ENCODE results near the gene KRT8. TPM values are rescaled to one million over a fixed set of nuclear protein-coding genes. Genes with fewer than 3 reads are reported as not detected.
A peak's percentile ranks its signal among the peaks of the same experiment; 100 is the strongest.

KRT8 gene
- total RNA-seq, 1 donor from 2014 or later: 0.33 TPM

DNA sequence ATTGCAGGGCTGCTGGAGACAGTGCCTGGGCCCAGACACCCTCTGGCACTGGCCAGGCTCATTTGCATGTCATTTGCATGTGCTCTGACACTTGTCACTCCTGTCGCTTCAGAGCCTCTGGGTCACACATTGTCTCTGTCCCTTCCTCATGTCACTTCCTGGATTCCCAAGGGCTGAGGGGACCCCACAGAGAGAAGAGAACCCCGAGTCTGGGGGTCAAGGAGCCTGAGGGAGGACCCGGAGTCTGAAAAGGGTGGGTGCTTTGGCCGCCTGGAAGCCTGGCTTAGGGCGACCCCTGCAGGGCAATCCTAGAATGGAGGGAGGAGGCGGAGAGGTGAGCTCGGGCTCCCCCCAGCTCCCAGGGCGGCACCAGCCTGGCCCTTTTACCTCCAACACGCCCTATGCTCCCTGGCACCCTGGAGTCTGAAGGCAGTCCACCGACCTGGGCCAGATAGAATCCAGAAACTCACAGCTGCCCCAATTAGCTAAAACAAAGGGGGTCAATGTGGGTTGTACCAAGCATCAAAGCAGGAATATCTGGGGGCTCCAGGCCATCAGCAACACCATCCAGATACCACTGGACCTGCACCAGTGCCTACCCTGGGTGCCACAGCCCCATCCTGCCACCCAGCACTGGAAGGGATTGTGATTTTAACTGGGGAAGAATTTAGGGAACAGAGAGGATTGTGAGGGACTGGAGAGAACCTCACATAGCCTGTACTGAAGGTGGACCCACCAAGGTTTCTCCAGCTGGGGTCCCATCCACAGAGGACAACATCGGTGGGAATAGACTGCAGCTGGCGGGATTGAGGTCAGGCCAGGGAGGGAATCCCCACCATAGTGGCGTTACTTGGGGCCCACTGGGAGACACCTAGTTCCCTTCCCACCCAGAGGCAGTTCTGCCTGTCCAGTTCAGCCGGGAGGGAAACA is 34.2 kb downstream of the KRT8 start:
- H3K27ac Mint-ChIP-seq: no peak overlapping the region
- peaks cover 29% of the 10 kb centered on the region for H3K4me1 Mint-ChIP-seq
- CTCF ChIA-PET: interaction anchor here (0.6 to 1.0 kb wide), 3 partner anchors 9 to 501 kb away, joined by 3 to 6 read pairs (median 3); no protein-coding TSS in a partner anchor
- intact Hi-C loops (cut with micrococcal nuclease): loop anchor here (1.0 to 5.0 kb wide), 3 partner anchors 273 to 703 kb away; no protein-coding TSS in a partner anchor
- no peaks in the 10 kb centered on the region for H3K36me3 Mint-ChIP-seq (ENCODE audit: low read depth)
- TF ChIP-seq, protein P1, sequence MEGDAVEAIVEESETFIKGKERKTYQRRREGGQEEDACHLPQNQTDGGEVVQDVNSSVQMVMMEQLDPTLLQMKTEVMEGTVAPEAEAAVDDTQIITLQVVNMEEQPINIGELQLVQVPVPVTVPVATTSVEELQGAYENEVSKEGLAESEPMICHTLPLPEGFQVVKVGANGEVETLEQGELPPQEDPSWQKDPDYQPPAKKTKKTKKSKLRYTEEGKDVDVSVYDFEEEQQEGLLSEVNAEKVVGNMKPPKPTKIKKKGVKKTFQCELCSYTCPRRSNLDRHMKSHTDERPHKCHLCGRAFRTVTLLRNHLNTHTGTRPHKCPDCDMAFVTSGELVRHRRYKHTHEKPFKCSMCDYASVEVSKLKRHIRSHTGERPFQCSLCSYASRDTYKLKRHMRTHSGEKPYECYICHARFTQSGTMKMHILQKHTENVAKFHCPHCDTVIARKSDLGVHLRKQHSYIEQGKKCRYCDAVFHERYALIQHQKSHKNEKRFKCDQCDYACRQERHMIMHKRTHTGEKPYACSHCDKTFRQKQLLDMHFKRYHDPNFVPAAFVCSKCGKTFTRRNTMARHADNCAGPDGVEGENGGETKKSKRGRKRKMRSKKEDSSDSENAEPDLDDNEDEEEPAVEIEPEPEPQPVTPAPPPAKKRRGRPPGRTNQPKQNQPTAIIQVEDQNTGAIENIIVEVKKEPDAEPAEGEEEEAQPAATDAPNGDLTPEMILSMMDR (IDR thresholded peaks at IDR 0.05): no peak
- H3K4me3 Mint-ChIP-seq: peak overlapping the region; percentile 24
- H3K9me3 Mint-ChIP-seq: no peaks in the 10 kb centered on the region
- POLR2A ChIA-PET: no interaction called here
- ATAC-seq (ENCODE audit: low read depth) (peak; percentile 64), DNase-seq (peak; percentile 59)
- peaks cover 5% of the 10 kb centered on the region for H3K27me3 Mint-ChIP-seq

DNA sequence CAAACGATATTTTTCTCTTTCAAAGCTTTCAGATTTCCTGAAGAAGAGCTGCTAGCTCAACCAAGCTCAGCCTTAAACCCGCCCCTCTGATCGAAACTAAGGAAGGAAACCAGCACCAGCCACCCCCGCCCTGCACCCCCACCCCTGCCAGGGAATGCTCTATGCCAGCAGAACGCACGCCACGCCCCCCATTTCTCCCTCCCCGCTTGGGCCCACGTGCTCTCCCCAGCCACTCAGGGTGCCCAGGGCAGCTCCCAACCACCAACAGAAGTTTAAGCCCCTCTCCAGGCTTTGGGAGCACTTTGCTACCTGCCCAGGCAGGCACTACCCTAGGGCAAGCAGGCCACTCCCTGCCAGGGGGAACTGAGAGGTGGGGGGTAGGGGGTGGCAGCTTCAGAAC is 37.2 kb downstream of the KRT8 start:
- POLR2A ChIA-PET: no interaction called here
- no peaks in the 10 kb centered on the region for H3K9me3 Mint-ChIP-seq
- no peak overlapping the region for H3K4me3 Mint-ChIP-seq

DNA sequence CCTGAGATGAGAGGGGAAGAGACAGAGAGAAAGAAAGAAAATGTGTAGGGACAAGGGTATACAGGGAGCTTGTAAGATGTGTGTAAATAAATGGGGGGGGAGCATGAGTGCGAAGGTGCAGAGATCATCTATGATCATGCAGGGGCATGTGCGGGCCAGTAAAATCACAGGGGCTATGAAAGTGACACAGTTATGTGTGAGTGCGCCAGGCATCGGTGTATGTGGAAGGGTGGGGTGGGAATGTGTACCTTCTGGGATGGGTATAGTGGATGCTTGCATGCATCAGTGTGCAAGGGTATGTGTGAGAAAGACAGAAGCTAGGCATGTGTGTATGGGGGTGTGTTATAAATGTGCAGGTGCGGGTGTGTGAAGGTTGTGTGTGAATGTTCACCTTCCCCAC is 37.7 kb downstream of the KRT8 start:
- no peaks in the 10 kb centered on the region for H3K9me3 Mint-ChIP-seq
- ATAC-seq (ENCODE audit: low read depth) (no peak), DNase-seq (no peak)
- no peaks in the 10 kb centered on the region for H3K27me3 Mint-ChIP-seq
- H3K4me3 Mint-ChIP-seq: no peak overlapping the region
- intact Hi-C loops (cut with micrococcal nuclease): no loop called here
- H3K4me1 Mint-ChIP-seq: peaks cover 18% of the 10 kb centered on the region
- TF ChIP-seq, protein P1 (IDR thresholded peaks at IDR 0.05): no peak
- CTCF ChIA-PET: interaction anchor here (1.0 kb wide), 1 partner anchor 13 kb away, joined by 6 read pairs; no protein-coding TSS in a partner anchor
- H3K36me3 Mint-ChIP-seq (ENCODE audit: low read depth): no peaks in the 10 kb centered on the region
- H3K27ac Mint-ChIP-seq: no peak overlapping the region
- POLR2A ChIA-PET: no interaction called here

More for the DNA sequence above, 37.2 kb downstream of the KRT8 start:
- Mint-ChIP-seq H3K4me1 (peaks cover 18% of the 10 kb centered on the region), H3K36me3 (ENCODE audit: low read depth) (no peaks in the 10 kb centered on the region), H3K27me3 (no peaks in the 10 kb centered on the region), H3K27ac (no peak overlapping the region)
- CTCF ChIA-PET: interaction anchor here (1.0 kb wide), 1 partner anchor 12 kb away, joined by 6 read pairs; no protein-coding TSS in a partner anchor
- TF ChIP-seq, protein P1 (IDR thresholded peaks at IDR 0.05): no peak
- intact Hi-C loops (cut with micrococcal nuclease): no loop called here
- DNase-seq (no peak), ATAC-seq (ENCODE audit: low read depth) (no peak)

DNA sequence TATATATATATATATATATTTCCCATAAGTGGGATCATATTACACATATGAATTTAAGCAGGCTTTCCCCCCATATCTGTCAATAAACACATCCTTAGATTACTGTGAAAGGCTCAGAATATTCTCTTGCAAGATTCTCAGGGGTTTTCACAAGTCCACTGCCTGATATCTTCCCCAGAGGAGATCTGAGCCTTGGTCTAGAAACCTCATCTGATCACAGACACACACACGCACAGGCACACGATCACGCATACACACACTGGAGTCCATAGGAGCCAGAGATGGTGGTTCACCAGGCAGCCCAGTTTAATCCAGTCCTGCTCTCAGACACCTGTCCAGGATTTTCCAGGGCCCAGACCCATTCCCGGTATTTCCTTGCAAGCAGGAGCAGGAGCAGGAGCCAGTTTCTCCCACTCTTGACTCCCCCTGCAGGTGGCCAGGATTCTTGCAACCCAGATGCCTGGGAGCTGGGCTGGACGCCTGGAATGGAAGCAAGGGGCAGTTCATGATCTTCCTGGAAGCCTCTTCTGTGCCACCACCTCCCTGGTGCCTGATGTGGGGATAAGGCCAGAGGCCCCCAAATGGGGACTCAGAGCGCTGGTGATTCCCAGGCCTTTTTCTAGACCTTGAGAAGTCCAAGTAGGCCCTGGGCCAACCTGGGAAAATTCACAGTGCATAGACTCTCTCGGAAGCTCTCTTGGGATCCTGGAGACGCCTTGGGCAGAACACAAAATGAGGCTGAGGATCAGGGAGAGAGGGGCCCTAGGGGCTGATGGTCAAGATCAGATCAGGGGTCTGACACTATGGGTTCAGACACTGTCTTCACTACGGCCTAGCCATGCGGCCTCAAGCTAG is 39.6 kb downstream of the KRT8 start:
- POLR2A ChIA-PET: no interaction called here
- no peaks in the 10 kb centered on the region for H3K9me3 Mint-ChIP-seq
- no peaks in the 10 kb centered on the region for H3K36me3 Mint-ChIP-seq (ENCODE audit: low read depth)
- ATAC-seq (ENCODE audit: low read depth) (no peak), DNase-seq (no peak)
- no peak overlapping the region for H3K27ac Mint-ChIP-seq
- H3K4me3 Mint-ChIP-seq: no peak overlapping the region
- H3K27me3 Mint-ChIP-seq: peaks cover 2% of the 10 kb centered on the region
- intact Hi-C loops (cut with micrococcal nuclease): no loop called here
- CTCF ChIA-PET: no interaction called here
- peaks cover 17% of the 10 kb centered on the region for H3K4me1 Mint-ChIP-seq
- TF ChIP-seq, protein P1 (IDR thresholded peaks at IDR 0.05): no peak

DNA sequence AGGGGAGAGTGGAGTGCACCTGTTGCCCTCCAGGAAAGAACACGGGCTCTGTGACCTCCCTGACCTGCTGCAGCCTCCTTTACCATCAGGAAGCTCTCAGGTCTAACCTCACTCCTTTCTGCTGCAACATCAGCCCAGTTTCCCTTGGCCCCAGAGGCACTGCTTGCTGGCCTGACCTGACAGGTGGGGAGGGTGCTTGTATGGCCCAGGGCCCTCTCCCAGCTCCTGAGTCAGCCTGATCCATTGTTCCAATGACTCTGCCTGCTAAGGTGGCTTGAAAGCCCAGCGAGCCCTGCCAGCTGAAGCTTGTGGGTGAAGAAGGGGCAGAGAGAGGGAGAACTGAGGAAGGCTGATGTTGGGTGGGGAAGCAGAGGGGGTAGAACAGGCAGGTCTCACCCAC is 42.9 kb downstream of the KRT8 start:
- no peak for DNase-seq
- ChIA-PET POLR2A (no interaction called here), CTCF (no interaction called here)
- peaks cover 4% of the 10 kb centered on the region for H3K27me3 Mint-ChIP-seq
- no peaks in the 10 kb centered on the region for H3K9me3 Mint-ChIP-seq
- TF ChIP-seq, protein P1 (IDR thresholded peaks at IDR 0.05): no peak
- peaks cover 1% of the 10 kb centered on the region for H3K4me1 Mint-ChIP-seq
- ATAC-seq (ENCODE audit: low read depth): no peak
- no peaks in the 10 kb centered on the region for H3K36me3 Mint-ChIP-seq (ENCODE audit: low read depth)
- no peak overlapping the region for H3K27ac Mint-ChIP-seq
- no peak overlapping the region for H3K4me3 Mint-ChIP-seq
- intact Hi-C loops (cut with micrococcal nuclease): no loop called here
